GM23338 (cell line): Measurements from ENCODE around the gene CKLF. TPM values are rescaled to one million over a fixed set of nuclear protein-coding genes. Genes with fewer than 3 reads are reported as not detected.

ENCODE experiments used
- ATAC-seq: fragments of 200-7000 bp; cut with Tn5 transposase; 3 replicates; pipeline ENCODE4 v1.9.1; 2020
- DNase-seq: peaks from one replicate; pipeline ENCODE4 v3.0.0-alpha.2; 2015; ENCODE audit warnings: low spot score
- H2AFZ ChIP-seq: fragments of 200-600 bp; sonication (generic); 2 replicates; pipeline ENCODE4 v1.8.0; 2016; ENCODE audit warnings: antibody characterized with exemption, mild to moderate bottlenecking, moderate library complexity
- H3F3A ChIP-seq: fragments of 200-600 bp; sonication (generic); replicated peaks from 2 replicates; pipeline ENCODE4 v1.8.0; 2017; ENCODE audit warnings: antibody characterized with exemption, mixed run types, low read depth
- H3K27ac ChIP-seq: fragments of 200-600 bp; sonication (generic); 2 replicates; pipeline ENCODE4 v1.6.1; 2016; ENCODE audit warnings: low read depth
- H3K27me3 ChIP-seq: fragments of 200-600 bp; sonication (generic); 2 replicates; pipeline ENCODE4 v1.8.0; 2016; ENCODE audit warnings: mild to moderate bottlenecking, mixed run types, moderate library complexity; ENCODE audit not compliant: insufficient read depth
- H3K36me3 ChIP-seq: fragments of 200-600 bp; sonication (generic); 2 replicates; pipeline ENCODE4 v1.8.0; 2016; ENCODE audit warnings: mild to moderate bottlenecking; ENCODE audit not compliant: insufficient read depth
- H3K4me1 ChIP-seq: fragments of 200-600 bp; sonication (generic); 2 replicates; pipeline ENCODE4 v1.8.0; 2016; ENCODE audit warnings: mild to moderate bottlenecking, moderate library complexity; ENCODE audit not compliant: insufficient read depth
- H3K4me2 ChIP-seq: fragments of 200-600 bp; sonication (generic); 2 replicates; pipeline ENCODE4 v1.7.1; 2017; ENCODE audit warnings: mixed run types
- H3K4me3 ChIP-seq: fragments of 200-600 bp; sonication (generic); 2 replicates; pipeline ENCODE4 v1.6.1; 2016; ENCODE audit warnings: mixed run types
- H3K79me2 ChIP-seq: fragments of 200-600 bp; sonication (generic); replicated peaks from 2 replicates; pipeline ENCODE4 v1.8.0; 2017; ENCODE audit warnings: mild to moderate bottlenecking; ENCODE audit not compliant: insufficient read depth
- H3K9me2 ChIP-seq: fragments of 200-600 bp; sonication (generic); 2 replicates; pipeline ENCODE4 v1.8.0; 2017; ENCODE audit not compliant: insufficient read depth
- H4K20me1 ChIP-seq: fragments of 200-600 bp; sonication (generic); replicated peaks from 2 replicates; pipeline ENCODE4 v1.8.0; 2017; ENCODE audit warnings: mild to moderate bottlenecking; ENCODE audit not compliant: insufficient read depth
- H3K27ac Mint-ChIP-seq: 2 replicates; pipeline ENCODE4 v1.8.0; 2020; ENCODE audit warnings: inconsistent platforms, mild to moderate bottlenecking, moderate library complexity, mixed read lengths
- H3K27me3 Mint-ChIP-seq: 3 replicates; pipeline ENCODE4 v1.8.0; 2022; ENCODE audit warnings: low read depth, mild to moderate bottlenecking, moderate library complexity, mixed read lengths, inconsistent platforms; ENCODE audit not compliant: insufficient read depth, poor library complexity
- H3K36me3 Mint-ChIP-seq: 3 replicates; pipeline ENCODE4 v1.8.0; 2021; ENCODE audit warnings: low read depth, mild to moderate bottlenecking, inconsistent platforms, moderate library complexity, mixed read lengths
- H3K4me1 Mint-ChIP-seq: 3 replicates; pipeline ENCODE4 v1.8.0; 2020; ENCODE audit warnings: mild to moderate bottlenecking, inconsistent platforms, mixed read lengths
- H3K4me3 Mint-ChIP-seq: 3 replicates; pipeline ENCODE4 v1.8.0; 2021; ENCODE audit warnings: moderate library complexity, mild to moderate bottlenecking, inconsistent platforms, mixed read lengths
- H3K9me3 Mint-ChIP-seq: 3 replicates; pipeline ENCODE4 v1.8.0; 2020; ENCODE audit warnings: moderate library complexity, mild to moderate bottlenecking, inconsistent platforms, mixed read lengths
- CREB1 ChIP-seq: fragments of 250-450 bp; sonication (Bioruptor Pico); IDR thresholded peaks from 2 replicates; pipeline ENCODE4 v1.5.0; 2020; ENCODE audit warnings: low read depth, mild to moderate bottlenecking, moderate library complexity
- EZH2 ChIP-seq: fragments of 200-600 bp; sonication (generic); IDR thresholded peaks from one replicate; pipeline ENCODE4 v1.8.0; 2017; ENCODE audit warnings: antibody characterized with exemption, mild to moderate bottlenecking, low read depth; ENCODE audit not compliant: unreplicated experiment
- EZH2phosphoT487 ChIP-seq: fragments of 200-600 bp; sonication (generic); IDR thresholded peaks from one replicate; pipeline ENCODE4 v1.8.1; 2018; ENCODE audit warnings: antibody characterized with exemption; ENCODE audit not compliant: unreplicated experiment
- JUNB ChIP-seq: IDR thresholded peaks from one replicate; pipeline ENCODE4 v1.6.1; 2016; ENCODE audit warnings: antibody characterized with exemption; ENCODE audit not compliant: unreplicated experiment
- NANOG ChIP-seq: IDR thresholded peaks from 2 replicates; pipeline ENCODE4 v1.6.1; 2016; ENCODE audit warnings: antibody characterized with exemption, borderline replicate concordance
- POLR2AphosphoS5 ChIP-seq: IDR thresholded peaks from 2 replicates; pipeline ENCODE4 v1.6.1; 2016; ENCODE audit warnings: antibody characterized with exemption, low read depth
- STAT1 ChIP-seq: IDR thresholded peaks from one replicate; pipeline ENCODE4 v1.6.1; 2016; ENCODE audit warnings: antibody characterized with exemption; ENCODE audit not compliant: unreplicated experiment
- ZNF114 ChIP-seq: fragments of 250-450 bp; sonication (Bioruptor Pico); IDR thresholded peaks from 2 replicates; pipeline ENCODE4 v1.5.0; 2020; ENCODE audit warnings: mild to moderate bottlenecking, moderate library complexity
- ZNF331 ChIP-seq: fragments of 250-450 bp; sonication (Bioruptor Pico); IDR thresholded peaks from 2 replicates; pipeline ENCODE4 v1.5.0; 2020; ENCODE audit warnings: low read depth, mild to moderate bottlenecking, moderate library complexity
- polyA plus RNA-seq: library from polyadenylated mRNA; unstranded; fragments of >200 nt; fragmentation: Nextera tagmentation; extraction: Ambion mirVana; gene quantifications from 2 replicates; pipeline ENCODE4 v1.2.1, GENCODE V29; 2016
- total RNA-seq: library from RNA; depleted of rRNA; stranded (reverse); fragments of >200 nt; shearing (Covaris generic); gene quantifications from 2 replicates; pipeline ENCODE4 v1.2.3, GENCODE V29; 2014
- TF ChIP-seq, protein P1 (sequence below): IDR thresholded peaks from one replicate; pipeline ENCODE4 v1.6.1; 2018; ENCODE audit warnings: antibody characterized with exemption; ENCODE audit not compliant: unreplicated experiment
- TF ChIP-seq, protein P2 (sequence below), 2 experiments: fragments of 200-600 bp in 1 of 2; sonication (generic) in 1 of 2; conservative IDR thresholded peaks; 2 replicates each; pipeline versions ENCODE4 v1.5.1 to v1.6.1; 2016 to 2017; ENCODE audit warnings: antibody characterized with exemption in 2 of 2, low read depth in 2 of 2, mild to moderate bottlenecking in 2 of 2, moderate library complexity in 1 of 2
- TF ChIP-seq, protein P3 (sequence below): IDR thresholded peaks from 2 replicates; pipeline ENCODE4 v1.6.1; 2016; ENCODE audit warnings: antibody characterized with exemption
- TF ChIP-seq, protein P4 (sequence below): fragments of 250-450 bp; sonication (Bioruptor Pico); IDR thresholded peaks from 2 replicates; pipeline ENCODE4 v1.5.0; 2020; ENCODE audit warnings: mild to moderate bottlenecking, moderate library complexity

Gene CKLF
- total and polyA plus RNA-seq, 2 experiments from 2014 or later, result 25.5 to 60.0 TPM

DNA sequence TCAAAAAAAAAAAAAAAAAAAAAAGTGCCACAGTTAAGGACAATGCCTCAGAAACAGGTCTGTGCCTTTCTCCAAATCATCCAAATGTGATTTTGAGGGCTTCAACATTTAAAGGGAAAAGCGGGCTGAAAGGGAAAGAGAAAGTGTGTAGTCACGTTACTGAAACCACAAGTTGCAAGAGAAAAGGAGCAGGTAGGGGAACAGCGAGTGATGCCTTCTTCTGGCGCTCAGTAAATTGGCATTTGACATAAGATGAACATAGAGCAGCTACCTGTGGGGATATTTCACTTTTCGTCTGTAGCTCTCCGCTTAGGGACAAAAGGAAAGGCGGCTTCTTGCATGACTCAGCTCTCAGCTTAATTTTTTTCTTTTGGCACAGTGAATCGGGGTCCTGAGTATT, 37.9 kb downstream of the CKLF start:
- no peaks in the 10 kb centered on the region for H3K9me3 Mint-ChIP-seq
- Histone ChIP-seq H3K27ac (no peak overlapping the region), H3K27me3 (no peaks in the 10 kb centered on the region), H3K36me3 (no peaks in the 10 kb centered on the region), H3K4me3 (no peak overlapping the region), H4K20me1 (no peaks in the 10 kb centered on the region), H3F3A (no peaks in the 10 kb centered on the region), H3K79me2 (no peaks in the 10 kb centered on the region), H3K4me2 (no peak overlapping the region), H3K4me1 (peaks cover 3% of the 10 kb centered on the region; the same call in 1 of the 2 replicates), H2AFZ (no peak overlapping the region), H3K9me2 (no peaks in the 10 kb centered on the region)
- no peak overlapping the region for H3K27ac Mint-ChIP-seq
- H3K36me3 Mint-ChIP-seq, result no peaks in the 10 kb centered on the region
- DNase-seq (no peak), ATAC-seq (no peak)
- TF ChIP-seq EZH2phosphoT487 (no peak), JUNB (no peak), POLR2AphosphoS5 (no peak), CREB1 (no peak), EZH2 (no peak), STAT1 (no peak), ZNF331 (CRISPR knock-in tag) (no peak), ZNF114 (no peak), NANOG (no peak)
- TF ChIP-seq, protein P1, sequence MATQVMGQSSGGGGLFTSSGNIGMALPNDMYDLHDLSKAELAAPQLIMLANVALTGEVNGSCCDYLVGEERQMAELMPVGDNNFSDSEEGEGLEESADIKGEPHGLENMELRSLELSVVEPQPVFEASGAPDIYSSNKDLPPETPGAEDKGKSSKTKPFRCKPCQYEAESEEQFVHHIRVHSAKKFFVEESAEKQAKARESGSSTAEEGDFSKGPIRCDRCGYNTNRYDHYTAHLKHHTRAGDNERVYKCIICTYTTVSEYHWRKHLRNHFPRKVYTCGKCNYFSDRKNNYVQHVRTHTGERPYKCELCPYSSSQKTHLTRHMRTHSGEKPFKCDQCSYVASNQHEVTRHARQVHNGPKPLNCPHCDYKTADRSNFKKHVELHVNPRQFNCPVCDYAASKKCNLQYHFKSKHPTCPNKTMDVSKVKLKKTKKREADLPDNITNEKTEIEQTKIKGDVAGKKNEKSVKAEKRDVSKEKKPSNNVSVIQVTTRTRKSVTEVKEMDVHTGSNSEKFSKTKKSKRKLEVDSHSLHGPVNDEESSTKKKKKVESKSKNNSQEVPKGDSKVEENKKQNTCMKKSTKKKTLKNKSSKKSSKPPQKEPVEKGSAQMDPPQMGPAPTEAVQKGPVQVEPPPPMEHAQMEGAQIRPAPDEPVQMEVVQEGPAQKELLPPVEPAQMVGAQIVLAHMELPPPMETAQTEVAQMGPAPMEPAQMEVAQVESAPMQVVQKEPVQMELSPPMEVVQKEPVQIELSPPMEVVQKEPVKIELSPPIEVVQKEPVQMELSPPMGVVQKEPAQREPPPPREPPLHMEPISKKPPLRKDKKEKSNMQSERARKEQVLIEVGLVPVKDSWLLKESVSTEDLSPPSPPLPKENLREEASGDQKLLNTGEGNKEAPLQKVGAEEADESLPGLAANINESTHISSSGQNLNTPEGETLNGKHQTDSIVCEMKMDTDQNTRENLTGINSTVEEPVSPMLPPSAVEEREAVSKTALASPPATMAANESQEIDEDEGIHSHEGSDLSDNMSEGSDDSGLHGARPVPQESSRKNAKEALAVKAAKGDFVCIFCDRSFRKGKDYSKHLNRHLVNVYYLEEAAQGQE, result no peak
- TF ChIP-seq, protein P2, sequence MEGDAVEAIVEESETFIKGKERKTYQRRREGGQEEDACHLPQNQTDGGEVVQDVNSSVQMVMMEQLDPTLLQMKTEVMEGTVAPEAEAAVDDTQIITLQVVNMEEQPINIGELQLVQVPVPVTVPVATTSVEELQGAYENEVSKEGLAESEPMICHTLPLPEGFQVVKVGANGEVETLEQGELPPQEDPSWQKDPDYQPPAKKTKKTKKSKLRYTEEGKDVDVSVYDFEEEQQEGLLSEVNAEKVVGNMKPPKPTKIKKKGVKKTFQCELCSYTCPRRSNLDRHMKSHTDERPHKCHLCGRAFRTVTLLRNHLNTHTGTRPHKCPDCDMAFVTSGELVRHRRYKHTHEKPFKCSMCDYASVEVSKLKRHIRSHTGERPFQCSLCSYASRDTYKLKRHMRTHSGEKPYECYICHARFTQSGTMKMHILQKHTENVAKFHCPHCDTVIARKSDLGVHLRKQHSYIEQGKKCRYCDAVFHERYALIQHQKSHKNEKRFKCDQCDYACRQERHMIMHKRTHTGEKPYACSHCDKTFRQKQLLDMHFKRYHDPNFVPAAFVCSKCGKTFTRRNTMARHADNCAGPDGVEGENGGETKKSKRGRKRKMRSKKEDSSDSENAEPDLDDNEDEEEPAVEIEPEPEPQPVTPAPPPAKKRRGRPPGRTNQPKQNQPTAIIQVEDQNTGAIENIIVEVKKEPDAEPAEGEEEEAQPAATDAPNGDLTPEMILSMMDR (conservative IDR thresholded peaks at IDR 0.05; ENCODE audit: low read depth in 2 of 2), result no peak
- TF ChIP-seq, protein P3, sequence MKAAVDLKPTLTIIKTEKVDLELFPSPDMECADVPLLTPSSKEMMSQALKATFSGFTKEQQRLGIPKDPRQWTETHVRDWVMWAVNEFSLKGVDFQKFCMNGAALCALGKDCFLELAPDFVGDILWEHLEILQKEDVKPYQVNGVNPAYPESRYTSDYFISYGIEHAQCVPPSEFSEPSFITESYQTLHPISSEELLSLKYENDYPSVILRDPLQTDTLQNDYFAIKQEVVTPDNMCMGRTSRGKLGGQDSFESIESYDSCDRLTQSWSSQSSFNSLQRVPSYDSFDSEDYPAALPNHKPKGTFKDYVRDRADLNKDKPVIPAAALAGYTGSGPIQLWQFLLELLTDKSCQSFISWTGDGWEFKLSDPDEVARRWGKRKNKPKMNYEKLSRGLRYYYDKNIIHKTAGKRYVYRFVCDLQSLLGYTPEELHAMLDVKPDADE, result no peak
- TF ChIP-seq, protein P4, sequence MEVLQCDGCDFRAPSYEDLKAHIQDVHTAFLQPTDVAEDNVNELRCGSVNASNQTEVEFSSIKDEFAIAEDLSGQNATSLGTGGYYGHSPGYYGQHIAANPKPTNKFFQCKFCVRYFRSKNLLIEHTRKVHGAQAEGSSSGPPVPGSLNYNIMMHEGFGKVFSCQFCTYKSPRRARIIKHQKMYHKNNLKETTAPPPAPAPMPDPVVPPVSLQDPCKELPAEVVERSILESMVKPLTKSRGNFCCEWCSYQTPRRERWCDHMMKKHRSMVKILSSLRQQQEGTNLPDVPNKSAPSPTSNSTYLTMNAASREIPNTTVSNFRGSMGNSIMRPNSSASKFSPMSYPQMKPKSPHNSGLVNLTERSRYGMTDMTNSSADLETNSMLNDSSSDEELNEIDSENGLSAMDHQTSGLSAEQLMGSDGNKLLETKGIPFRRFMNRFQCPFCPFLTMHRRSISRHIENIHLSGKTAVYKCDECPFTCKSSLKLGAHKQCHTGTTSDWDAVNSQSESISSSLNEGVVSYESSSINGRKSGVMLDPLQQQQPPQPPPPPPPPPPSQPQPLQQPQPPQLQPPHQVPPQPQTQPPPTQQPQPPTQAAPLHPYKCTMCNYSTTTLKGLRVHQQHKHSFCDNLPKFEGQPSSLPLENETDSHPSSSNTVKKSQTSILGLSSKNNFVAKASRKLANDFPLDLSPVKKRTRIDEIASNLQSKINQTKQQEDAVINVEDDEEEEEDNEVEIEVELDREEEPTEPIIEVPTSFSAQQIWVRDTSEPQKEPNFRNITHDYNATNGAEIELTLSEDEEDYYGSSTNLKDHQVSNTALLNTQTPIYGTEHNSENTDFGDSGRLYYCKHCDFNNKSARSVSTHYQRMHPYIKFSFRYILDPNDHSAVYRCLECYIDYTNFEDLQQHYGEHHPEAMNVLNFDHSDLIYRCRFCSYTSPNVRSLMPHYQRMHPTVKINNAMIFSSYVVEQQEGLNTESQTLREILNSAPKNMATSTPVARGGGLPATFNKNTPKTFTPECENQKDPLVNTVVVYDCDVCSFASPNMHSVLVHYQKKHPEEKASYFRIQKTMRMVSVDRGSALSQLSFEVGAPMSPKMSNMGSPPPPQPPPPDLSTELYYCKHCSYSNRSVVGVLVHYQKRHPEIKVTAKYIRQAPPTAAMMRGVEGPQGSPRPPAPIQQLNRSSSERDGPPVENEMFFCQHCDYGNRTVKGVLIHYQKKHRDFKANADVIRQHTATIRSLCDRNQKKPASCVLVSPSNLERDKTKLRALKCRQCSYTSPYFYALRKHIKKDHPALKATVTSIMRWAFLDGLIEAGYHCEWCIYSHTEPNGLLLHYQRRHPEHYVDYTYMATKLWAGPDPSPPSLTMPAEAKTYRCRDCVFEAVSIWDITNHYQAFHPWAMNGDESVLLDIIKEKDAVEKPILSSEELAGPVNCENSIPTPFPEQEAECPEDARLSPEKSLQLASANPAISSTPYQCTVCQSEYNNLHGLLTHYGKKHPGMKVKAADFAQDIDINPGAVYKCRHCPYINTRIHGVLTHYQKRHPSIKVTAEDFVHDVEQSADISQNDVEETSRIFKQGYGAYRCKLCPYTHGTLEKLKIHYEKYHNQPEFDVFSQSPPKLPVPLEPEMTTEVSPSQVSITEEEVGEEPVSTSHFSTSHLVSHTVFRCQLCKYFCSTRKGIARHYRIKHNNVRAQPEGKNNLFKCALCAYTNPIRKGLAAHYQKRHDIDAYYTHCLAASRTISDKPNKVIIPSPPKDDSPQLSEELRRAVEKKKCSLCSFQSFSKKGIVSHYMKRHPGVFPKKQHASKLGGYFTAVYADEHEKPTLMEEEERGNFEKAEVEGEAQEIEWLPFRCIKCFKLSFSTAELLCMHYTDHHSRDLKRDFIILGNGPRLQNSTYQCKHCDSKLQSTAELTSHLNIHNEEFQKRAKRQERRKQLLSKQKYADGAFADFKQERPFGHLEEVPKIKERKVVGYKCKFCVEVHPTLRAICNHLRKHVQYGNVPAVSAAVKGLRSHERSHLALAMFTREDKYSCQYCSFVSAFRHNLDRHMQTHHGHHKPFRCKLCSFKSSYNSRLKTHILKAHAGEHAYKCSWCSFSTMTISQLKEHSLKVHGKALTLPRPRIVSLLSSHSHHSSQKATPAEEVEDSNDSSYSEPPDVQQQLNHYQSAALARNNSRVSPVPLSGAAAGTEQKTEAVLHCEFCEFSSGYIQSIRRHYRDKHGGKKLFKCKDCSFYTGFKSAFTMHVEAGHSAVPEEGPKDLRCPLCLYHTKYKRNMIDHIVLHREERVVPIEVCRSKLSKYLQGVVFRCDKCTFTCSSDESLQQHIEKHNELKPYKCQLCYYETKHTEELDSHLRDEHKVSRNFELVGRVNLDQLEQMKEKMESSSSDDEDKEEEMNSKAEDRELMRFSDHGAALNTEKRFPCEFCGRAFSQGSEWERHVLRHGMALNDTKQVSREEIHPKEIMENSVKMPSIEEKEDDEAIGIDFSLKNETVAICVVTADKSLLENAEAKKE (CRISPR knock-in tag), result no peak
- H3K4me1 Mint-ChIP-seq, result peaks cover 26% of the 10 kb centered on the region
- peaks cover 13% of the 10 kb centered on the region for H3K27me3 Mint-ChIP-seq
- no peak overlapping the region for H3K4me3 Mint-ChIP-seq
